SK-N-MC (cell line): Measurements from ENCODE around the gene GOSR1.
"Not testable (repeated sequence)": the region's sequence is repeated elsewhere in the genome, so short reads cannot be mapped to it uniquely, and the experiment has no call there.

Experiments
- DNase-seq: peaks from one replicate; pipeline ENCODE4 v3.0.0-alpha.2; 2011; ENCODE audit warnings: low read depth, low spot score
- H3K27ac ChIP-seq: fragments of 200-600 bp; sonication (generic); 2 replicates; pipeline ENCODE4 v1.5.1; 2016; ENCODE audit warnings: mixed run types
- H3K36me3 ChIP-seq: fragments of 200-600 bp; sonication (generic); 2 replicates; pipeline ENCODE4 v1.6.1; 2017; ENCODE audit warnings: antibody characterized with exemption, low read length, mixed read lengths; ENCODE audit not compliant: insufficient read depth
- H3K4me3 ChIP-seq: fragments of 200-600 bp; sonication (generic); 2 replicates; pipeline ENCODE4 v1.5.1; 2016
- H3K9ac ChIP-seq: fragments of 200-600 bp; sonication (generic); 2 replicates; pipeline ENCODE4 v1.8.0; 2017; ENCODE audit warnings: mixed run types, mixed read lengths; ENCODE audit not compliant: insufficient read length
- H3K9me3 ChIP-seq: fragments of 200-600 bp; sonication (generic); 2 replicates; pipeline ENCODE4 v1.6.1; 2017; ENCODE audit warnings: low read depth, mild to moderate bottlenecking, antibody characterized with exemption, low read length, moderate library complexity, mixed read lengths
- EZH2 ChIP-seq: fragments of 200-600 bp; sonication (generic); IDR thresholded peaks from one replicate; pipeline ENCODE4 v1.6.1; 2017; ENCODE audit warnings: antibody characterized with exemption
- FOXP2 ChIP-seq: optimal IDR thresholded peaks from 2 replicates; pipeline ENCODE3; 2011; ENCODE audit warnings: mild to moderate bottlenecking, moderate library complexity; ENCODE audit not compliant: insufficient read depth; ENCODE audit errors: extremely low read length, control extremely low read depth
- POLR2AphosphoS5 ChIP-seq: IDR thresholded peaks from 2 replicates; pipeline ENCODE4 v1.6.1; 2012; ENCODE audit warnings: mild to moderate bottlenecking, low read depth, low read length, borderline replicate concordance

The GOSR1 gene

DNA sequence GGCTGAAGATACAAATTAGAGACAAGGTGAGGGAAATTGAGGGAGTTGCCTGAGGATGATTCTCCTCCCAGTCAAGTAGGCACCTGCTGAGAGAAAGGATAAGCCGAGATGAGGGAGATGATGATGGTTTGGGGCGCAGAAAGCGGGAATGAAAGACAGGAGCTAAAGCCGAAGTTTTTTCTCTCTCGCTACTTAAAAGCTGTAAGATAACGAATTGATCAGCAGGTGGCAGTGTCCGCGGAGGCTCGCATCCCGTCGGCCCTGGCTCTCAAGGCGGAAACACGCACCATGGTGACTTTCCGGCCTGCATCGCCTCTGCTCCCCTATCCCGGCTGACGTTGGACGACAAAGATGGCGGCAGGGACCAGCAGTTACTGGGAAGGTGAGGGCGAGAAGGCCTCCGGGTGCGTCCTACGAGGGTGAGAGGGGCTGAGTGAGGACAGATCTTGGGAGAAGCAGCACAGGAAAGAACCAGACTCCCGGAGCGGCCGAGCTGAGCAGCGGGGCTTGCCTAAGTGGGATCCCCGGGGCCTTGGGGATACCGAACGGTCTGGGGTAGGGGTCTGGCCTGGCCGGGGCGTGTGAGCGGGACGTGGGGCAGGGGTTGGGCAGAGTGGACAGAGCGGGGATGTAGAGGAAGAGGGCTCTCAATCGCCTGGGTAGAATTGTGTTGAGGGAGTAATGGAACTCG, at the start of gene GOSR1:
GOSR1 (plus strand) TSS at position 326 of the 691 bp plus-strand sequence; CDS start at position 352, 26 bp downstream.
- peak; percentile 89 for DNase-seq
- Histone ChIP-seq H3K4me3 (peak within 1 kb of the TSS; percentile 92), H3K9ac (peak within 1 kb of the TSS; percentile 97), H3K27ac (peak within 1 kb of the TSS; percentile 75), H3K9me3 (no peaks in the 10 kb centered on the region), H3K36me3 (peaks cover 16% of the 10 kb centered on the region)
- TF ChIP-seq FOXP2 (peak; percentile 88), POLR2AphosphoS5 (peak; percentile 97), EZH2 (no peak)

DNA sequence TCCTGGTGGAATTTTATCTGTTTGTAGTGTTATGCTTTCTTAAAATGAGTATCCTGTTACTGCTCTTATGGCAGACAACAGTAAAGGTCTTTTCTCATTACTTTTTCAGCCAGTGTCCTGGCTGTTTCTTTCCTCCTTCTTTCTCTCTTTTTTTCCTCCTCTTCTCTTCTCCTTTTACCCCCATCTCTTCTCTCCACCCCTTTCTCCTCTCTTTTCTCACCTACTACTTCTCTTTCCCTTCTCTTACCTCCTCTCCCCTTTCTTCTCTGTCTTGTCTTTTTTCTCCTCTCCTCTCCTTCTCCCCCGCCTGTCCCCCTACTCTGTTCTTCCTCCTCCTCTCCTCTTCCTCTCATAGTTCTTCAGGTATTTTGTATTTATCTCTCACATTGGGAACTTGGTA, 49.6 kb upstream of the GOSR1 start:
- Histone ChIP-seq H3K9ac (no peak overlapping the region), H3K9me3 (no peaks in the 10 kb centered on the region), H3K36me3 (peaks cover 3% of the 10 kb centered on the region), H3K4me3 (no peak overlapping the region), H3K27ac (no peak overlapping the region)
- DNase-seq: no peak
- TF ChIP-seq FOXP2: no peak
- TF ChIP-seq POLR2AphosphoS5: no peak
- TF ChIP-seq EZH2: no peak

DNA sequence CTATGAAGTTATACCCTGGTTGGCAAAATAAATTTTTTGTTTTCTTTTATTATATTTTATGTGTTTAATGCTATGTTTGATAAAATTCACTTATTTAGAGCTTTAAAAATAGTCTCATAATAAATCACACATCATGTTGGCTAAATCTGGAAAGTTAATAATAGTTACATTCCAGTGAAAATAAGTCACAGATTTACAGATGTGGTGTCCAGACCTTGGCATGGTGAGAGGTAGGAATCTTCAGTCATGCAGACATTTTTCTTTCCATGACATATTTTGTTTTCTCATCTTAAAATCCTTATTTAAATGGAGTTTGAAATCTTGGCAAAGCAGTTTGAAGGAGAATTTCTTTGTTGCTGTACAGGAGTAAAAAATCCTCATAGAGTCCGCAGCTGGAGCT, 48.1 kb upstream of the GOSR1 start:
- Histone ChIP-seq H3K36me3 (peaks cover under 1% of the 10 kb centered on the region; the same call in 1 of the 2 replicates), H3K27ac (no peak overlapping the region), H3K9ac (no peak overlapping the region), H3K9me3 (no peaks in the 10 kb centered on the region), H3K4me3 (no peak overlapping the region)
- TF ChIP-seq POLR2AphosphoS5 (no peak), EZH2 (no peak), FOXP2 (no peak)
- no peak for DNase-seq

DNA sequence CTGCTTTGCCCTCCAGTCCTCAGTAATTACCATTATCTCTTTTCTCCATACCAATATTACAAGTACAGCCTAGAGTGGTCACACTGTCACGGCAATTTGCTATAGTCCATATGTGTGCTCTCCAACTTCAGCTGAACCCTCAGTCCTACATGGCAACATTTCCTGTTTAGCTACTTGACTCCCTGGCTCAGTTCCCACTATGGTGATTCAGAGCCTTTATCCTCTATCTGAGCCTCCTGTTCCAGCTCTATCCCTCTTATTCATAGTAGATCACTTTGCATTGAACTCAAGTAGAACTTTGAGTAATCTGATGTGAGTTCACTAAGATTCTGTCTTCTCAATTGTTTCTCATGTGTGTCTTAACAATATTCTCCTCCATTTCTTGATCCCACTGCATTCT, 43.7 kb upstream of the GOSR1 start:
- Histone ChIP-seq H3K9ac (no peak overlapping the region), H3K4me3 (no peak overlapping the region), H3K36me3 (peaks cover 13% of the 10 kb centered on the region), H3K9me3 (no peaks in the 10 kb centered on the region), H3K27ac (no peak overlapping the region)
- peak; percentile 18 for DNase-seq
- no peak for TF ChIP-seq EZH2
- TF ChIP-seq FOXP2: no peak
- no peak for TF ChIP-seq POLR2AphosphoS5

DNA sequence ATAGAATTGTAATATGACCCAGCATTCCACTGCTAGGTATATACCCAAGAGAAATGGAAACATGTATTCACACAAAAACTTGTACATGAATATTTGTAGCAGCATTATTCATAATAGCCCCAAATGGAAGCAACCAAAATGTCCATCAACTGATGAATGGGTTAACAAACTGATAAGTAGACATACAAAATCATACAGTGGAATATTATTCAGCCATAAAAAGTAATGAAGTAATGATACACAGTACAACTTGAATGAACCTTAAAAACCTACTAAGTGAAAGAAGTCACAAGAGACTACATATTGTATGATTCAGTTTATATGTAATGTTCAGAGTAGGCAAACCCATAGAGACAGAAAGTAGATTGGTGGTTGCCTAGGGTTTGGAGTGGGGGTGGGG, 40.5 kb upstream of the GOSR1 start:
- TF ChIP-seq EZH2 (no peak), FOXP2 (no peak), POLR2AphosphoS5 (no peak)
- Histone ChIP-seq H3K36me3 (peaks cover 13% of the 10 kb centered on the region), H3K4me3 (no peak overlapping the region), H3K9me3 (no peaks in the 10 kb centered on the region), H3K9ac (no peak overlapping the region), H3K27ac (no peak overlapping the region)
- no peak for DNase-seq

DNA sequence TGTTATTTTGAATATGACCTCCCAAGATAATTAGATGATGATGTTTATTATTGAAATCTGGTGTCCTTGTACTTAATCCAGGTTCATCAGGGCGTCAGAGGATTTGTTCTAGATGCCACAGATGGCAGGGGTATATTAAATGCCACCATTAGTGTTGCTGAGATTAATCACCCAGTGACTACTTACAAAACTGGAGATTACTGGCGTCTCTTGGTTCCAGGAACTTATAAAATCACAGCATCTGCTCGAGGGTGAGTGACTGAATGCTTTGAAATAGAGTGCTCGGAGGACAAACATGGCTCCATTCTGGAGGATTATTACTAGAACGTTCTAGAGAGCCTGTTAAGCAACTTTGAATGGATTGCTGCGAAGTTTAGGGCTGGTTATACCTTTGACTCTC, 33.5 kb upstream of the GOSR1 start:
- DNase-seq: no peak
- Histone ChIP-seq H3K4me3 (no peak overlapping the region), H3K27ac (no peak overlapping the region), H3K9me3 (no peaks in the 10 kb centered on the region), H3K9ac (no peak overlapping the region), H3K36me3 (peaks cover 8% of the 10 kb centered on the region; the same call in 1 of the 2 replicates)
- no peak for TF ChIP-seq FOXP2
- TF ChIP-seq EZH2: no peak
- TF ChIP-seq POLR2AphosphoS5: no peak

DNA sequence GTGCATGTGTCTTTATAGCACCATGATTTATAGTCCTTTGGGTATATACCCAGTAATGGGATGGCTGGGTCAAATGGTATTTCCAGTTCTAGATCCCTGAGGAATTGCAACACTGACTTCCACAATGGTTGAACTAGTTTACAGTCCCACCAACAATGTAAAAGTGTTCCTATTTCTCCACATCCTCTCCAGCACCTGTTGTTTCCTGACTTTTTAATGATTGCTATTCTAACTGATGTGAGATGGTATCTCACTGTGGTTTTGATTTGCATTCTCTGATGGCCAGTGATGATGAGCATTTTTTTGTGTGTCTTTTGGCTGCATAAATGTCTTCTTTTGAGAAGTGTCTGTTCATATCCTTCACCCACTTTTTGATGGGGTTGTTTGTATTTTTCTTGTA, 30.6 kb upstream of the GOSR1 start:
- H3K27ac ChIP-seq, H3K9me3 ChIP-seq, H3K36me3 ChIP-seq, DNase-seq, H3K4me3 ChIP-seq, H3K9ac ChIP-seq: not testable (repeated sequence)

DNA sequence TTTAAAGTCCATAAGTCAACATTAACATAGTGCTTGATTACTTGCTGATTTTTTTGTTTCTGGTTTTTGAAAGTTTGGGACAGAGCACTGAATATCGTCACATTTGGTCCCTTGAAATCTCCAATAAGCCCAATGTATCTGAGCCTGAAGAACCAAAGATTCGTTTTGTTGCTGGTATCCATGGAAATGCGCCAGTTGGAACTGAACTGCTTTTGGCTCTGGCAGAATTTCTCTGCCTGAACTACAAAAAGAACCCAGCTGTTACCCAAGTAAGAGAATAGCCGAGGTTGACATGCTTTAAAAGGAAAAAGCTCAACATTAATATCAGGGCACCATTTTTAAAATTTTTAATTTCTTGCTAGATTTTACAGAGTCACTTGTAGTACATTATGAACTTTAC, 27.7 kb upstream of the GOSR1 start:
- Histone ChIP-seq H3K9me3 (no peaks in the 10 kb centered on the region), H3K36me3 (peaks cover 8% of the 10 kb centered on the region; the same call in 1 of the 2 replicates), H3K27ac (no peak overlapping the region), H3K4me3 (no peak overlapping the region), H3K9ac (no peak overlapping the region)
- DNase-seq: no peak
- TF ChIP-seq POLR2AphosphoS5: no peak
- TF ChIP-seq EZH2: no peak
- TF ChIP-seq FOXP2: no peak
